Inflammatory macrophage treated with lipopolysaccharide for 4 hours (primary cell): Measurements from ENCODE around the gene TSHZ1.
A peak's percentile ranks its signal among the peaks of the same experiment; 100 is the strongest.

ENCODE experiments used
- DNase-seq: peaks from one replicate; pipeline ENCODE4 v3.0.0-alpha.2; 2020

The TSHZ1 gene

DNA sequence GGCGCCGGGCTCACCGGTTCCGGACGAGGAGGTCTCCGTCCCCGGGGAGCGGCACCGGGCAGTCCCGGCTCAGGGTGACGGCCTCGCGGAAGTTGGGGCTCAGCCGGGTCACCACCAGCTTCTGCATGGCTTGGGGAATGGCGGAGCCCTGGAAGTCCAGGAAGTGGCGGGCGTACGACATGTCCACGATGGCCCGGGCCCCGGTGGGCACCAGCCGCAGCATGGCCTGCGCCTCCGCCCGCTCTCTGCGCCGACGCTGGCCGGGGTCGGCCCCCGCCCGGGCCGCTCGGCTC, 1.8 kb upstream of the TSHZ1 start:
- peak; percentile 43 for DNase-seq

GRCh38 chr18:75209129-75209950, 1.3 kb upstream of the TSHZ1 start, which contains the start of gene PTGR3:
TSS of gene PTGR3 (minus strand) at chr18:75209139. CDS start at chr18:75209058, 81 bp downstream.
- DNase-seq: peak; percentile 73

DNA sequence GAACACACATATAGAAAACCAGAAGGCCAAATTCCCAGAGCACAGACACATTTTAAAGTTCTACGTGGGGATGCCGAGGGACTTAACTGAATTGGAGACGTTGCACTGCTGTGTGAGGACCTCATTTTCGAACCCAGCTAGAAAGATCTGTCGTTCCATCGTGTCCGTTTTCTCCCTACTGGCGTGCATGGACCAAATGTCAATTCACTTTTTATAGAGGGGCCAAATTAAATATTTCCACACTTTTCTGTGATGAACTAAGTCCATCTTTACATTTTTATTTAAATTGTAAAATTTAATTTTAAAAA, 692 bp upstream of the TSHZ1 start:
- DNase-seq: no peak

GRCh38 chr18:75211002-75211621, 515 bp downstream of the TSHZ1 start:
- no peak for DNase-seq

DNA sequence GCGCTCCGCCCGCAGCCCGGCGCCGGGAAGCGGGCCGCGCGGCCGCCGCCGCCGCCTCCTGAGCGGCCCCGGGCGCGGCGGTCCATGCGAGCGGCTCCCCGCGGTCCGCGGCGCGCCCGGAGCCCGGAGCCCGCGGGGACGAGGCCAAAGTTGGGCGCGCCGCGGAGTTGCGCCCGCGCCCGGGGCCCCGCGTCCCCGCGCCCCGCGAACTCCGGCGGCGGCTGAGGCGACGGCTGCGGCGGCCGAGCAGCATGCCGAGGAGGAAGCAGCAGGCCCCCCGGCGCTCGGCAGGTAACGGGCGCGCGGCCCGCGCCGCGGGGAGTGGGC, 992 bp downstream of the TSHZ1 start:
- DNase-seq: no peak

DNA sequence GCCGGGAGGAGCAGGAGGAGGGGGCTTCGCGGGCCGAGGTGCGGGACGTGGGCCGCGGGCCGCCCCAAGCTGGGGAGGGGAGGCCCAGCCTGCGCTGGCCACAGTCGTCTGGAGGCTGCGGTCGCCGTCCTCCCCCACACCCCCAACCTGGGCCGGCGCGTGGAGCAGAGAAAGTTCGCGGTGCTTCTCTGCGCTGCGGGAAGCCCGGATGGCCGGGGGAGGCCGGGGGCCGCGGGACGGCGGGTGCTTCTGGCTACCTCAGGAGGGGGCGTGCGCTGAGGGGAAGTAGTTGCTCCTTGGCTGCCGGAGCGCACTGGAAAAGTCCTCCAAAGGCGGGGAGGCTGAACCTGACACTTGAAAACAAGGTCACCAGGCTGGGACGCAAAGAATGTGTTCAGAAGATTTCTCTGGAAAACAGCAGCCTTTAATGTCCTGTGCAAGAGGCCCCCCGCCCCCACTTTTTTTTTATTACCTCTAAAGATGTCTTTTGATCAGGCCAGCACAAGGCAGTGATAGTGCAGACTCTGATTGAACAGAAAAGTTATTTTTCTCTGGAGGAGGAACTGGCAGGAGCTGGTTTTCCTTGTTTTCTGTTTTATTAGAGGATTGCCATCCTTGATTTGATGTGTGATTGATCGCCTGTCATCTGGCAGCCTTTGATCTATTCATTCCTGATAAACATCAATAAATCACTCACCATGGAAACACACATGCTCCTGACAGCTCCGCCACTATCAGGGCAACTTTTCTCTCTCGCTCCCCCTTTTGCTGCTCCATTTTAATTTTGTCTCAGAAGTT, 1.6 kb downstream of the TSHZ1 start:
- DNase-seq: peak; percentile 37

DNA sequence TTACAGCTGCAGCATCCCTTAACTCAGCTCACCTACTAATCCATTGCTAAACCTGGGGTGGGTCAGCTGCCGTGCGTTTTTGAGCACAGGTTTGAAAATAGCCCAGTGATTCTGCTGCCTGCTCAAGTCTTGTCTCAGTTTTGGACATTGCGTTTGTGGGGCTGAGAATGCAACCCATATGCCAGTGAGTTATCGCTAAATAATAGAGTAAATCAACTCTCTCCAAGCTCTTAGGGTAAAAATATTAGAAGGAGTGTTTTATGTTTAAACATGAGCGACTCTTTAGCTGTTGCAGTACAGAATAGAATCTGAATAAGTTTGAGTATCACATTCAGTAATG, 2.1 kb downstream of the TSHZ1 start:
- DNase-seq: no peak

DNA sequence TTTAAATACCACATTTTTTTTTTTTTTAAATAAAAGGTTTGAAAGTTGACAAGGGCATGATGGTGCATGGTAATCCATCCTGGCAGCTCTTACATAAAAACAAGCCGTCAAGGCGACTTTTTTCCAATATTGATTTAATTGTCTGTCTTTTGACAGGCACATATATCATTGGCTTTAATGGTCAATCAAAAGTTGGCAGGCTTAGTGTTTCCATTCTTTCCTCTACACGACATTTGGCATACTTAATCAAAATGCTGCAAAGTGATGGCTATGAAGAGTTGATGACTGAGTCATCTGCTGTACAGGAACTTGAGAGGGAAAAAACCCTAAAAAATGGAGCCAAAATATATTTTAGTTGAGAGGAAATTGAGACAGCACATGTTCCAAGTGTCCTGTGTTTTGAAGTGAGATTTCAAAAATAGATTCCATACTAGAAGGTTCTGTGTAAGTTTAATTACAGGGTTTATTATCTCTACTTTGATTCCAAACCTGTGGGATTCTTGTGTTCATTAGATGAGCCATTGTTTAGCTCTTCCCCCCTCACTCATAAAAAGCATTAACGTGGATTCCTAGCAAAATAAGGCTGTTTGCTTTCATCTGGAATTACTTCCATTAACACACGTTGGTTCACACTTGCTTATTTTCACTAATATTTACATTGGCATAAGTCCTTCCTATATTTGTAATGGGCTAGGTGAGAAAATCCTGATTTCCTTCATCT, 3.2 kb downstream of the TSHZ1 start:
- DNase-seq: no peak

DNA sequence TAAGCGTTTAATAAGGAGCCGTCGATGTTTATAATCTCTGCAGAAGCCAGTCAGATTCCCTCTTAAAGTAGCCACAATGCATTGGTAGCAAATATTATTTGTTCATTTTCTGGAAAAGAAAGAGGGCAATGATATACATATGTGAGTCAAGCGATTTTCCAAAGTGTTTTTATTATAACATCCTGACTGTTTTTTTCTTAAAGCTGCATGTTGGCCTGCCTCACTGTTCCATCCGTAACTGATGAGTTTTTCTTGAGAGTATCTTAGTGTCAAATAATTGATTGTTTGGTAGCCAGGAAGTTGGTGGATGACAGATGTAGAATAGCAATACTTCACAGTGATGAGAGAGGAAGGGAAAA, 3.7 kb downstream of the TSHZ1 start:
- no peak for DNase-seq

GRCh38 chr18:75214766-75215510, 4.3 kb downstream of the TSHZ1 start:
- no peak for DNase-seq

- no peak for DNase-seq
Measured at GRCh38 chr18:75215663-75216062, 5.1 kb downstream of the TSHZ1 start.

DNA sequence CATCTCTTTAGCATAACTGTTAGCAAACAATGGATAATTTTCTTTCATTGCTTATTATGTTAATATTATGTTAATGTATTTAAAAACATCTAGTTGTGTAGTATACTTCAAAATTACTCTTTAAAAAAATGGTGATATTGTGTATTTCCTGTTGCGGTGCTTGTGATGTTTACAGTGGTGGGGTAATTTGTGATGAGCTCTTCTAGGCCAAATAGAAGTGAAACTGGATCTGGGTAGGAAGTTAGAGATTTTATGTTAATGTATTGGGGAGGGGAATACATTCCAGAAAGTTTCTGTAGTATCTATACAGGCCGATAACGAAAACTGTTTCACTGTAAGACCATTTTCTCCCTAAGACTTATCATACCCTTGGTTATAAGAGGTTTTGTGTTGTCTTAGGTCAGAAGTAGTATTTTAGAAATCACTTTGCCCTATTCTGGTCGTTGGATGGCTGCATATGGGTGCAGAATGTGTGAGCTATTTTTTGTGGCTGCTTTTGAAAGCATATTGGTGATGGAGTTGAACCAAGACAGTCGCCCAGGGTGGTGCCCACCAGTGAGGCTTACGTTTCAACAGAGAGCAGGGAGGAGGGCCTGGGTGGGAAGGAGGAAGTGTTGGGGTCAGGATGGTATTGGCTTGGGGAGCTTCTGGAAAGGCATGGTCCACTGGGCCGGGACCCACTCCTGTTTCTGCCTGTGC, 5.8 kb downstream of the TSHZ1 start:
- peak; percentile 62 for DNase-seq

DNA sequence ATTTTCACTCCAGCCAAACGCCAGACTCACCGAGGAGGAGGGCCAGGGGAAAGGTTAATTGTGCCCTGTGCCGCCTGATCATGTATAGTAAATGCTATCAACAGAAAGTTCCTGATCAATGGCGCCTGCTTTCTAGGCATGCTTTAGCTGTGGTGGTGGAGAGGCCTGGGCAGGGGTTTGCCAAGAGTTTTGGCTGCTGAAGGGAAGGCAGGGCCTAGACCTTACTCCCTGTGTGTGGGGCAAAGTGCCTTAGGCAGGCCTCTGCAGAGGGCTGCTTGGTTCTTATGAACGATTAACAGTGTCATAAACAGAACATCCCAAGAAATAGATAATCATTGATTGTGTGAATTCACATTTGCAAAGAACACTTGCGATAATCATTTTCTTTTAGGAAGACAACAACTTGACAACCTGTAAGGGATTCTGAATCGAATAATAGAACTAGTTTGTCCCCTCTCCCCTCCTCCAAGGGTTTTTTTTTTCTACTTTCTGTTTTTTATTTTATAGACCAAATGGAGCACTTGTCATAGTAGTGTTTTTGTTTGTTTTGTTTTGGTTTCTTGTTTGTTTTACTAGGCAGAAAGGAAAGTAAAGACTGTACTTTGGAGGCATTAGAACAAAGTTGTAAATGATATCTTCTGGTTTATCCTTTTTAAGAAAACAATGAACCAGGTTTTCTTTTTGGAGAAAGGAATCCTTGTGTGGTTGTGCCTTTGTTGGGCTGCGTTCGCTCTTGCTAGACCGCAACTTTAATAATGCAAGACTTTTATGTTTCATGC, 6.5 kb downstream of the TSHZ1 start:
- no peak for DNase-seq

DNA sequence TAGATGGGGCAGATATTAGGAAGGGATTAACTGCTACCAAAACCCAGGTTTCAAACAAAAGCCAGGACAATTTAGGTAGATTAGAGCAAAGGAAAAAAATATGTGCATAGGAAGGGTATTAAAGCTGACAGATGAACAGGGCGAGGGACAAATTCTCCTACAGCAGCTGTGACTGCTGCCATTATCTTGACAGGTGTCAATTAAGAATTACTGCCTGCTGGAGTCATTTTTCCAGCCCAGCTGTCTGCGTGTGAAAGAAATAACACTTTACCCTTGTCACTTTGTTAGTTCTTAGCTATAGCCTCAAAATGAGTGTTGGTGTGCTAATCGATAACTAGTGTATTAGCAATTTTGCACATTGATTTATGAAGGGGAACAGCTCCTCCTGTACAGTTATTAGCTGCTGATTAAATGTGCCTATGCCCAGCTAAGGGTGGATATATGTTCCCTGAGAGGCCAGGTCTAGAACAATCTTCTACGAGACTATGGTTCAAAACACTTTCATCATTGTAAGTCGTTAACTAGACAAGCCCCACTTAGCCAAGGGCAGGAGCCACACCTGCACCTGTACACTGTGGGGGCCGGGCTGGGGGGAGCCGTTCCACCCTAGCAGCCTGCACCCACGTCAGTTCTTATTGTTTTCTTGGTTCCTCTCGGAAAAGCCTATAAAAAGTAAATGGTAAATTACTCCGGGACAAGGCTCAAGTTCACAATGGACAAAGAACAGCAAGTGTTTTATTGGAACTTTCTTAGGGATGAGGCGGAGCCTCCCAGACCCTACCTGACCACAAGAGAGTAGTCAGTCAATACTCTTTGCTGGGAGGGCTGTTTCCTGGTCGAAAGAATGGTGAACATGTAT, 7.7 kb downstream of the TSHZ1 start:
- DNase-seq: no peak

- no peak for DNase-seq
Measured at GRCh38 chr18:75219745-75220375, 9.3 kb downstream of the TSHZ1 start.

DNA sequence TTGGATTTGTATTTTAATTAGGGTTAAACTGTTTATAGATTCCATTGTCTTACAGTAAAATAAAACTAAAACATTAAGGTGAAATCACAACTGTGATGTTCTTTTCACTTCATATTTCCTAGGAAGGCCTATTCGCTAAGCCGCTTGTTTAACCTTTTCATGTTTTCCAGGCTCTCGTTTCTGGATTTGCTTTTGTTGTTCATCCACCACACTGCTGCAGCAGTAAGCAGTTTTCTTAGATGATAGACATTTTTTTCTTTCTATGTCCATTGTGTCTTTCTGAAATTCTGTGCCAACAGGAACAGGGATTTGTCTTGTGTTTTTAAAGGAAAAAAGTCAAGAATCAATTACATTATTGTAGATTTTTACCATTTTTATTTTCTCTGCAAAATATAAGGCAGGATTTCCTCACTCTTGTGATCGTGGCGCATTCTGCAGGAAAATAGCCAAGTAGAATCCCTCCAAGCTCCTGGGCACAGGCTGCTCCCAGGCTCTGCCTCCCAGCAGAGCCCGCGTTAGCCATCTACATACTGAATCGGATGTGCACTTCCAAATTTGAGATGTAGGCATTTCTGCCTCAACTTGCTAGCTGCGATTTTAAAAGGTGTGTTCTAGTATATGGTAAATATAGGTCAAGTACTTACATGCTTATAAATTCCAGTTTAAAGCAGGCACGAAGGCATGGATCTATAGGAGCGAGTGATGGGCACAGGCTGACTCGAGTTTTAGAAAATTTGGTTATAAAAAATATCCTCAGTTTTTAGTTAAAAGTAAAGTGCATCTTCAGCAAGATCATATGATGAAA, 10.2 kb downstream of the TSHZ1 start:
- DNase-seq: no peak

- no peak for DNase-seq
Measured at GRCh38 chr18:75221397-75221796, 10.8 kb downstream of the TSHZ1 start.

DNA sequence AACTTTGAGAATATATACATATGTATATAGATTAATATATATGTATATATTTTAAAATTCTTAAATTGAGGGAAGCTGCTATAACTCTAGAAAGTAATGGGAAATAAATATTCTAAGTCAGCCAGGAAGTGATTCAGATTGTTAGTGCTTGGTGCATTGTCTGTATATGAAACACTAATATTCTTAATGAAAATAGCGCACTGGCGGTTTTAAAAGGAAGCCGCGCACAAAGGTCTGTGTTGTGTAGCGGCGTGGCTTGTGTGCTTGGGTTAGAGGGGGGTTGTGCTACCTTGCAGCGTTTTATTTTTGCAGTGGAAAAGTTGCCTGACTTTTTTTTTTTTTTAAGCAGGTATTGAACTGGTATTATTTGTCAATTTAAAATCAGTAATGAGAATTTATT, 11.3 kb downstream of the TSHZ1 start:
- DNase-seq: no peak

GRCh38 chr18:75222407-75222806, 11.8 kb downstream of the TSHZ1 start:
- no peak for DNase-seq
